Activated CD8-positive, alpha-beta memory T cell treated with anti-CD3 and anti-CD28 coated beads for 48 hours (primary cell): ENCODE measurements around the gene FBXW9.
"Not testable (repeated sequence)": the region's sequence is repeated elsewhere in the genome, so short reads cannot be mapped to it uniquely, and the experiment has no call there.

Experiments used
- DNase-seq, 3 experiments: peaks; one replicate each; pipeline ENCODE4 v3.0.0-alpha.2; 2020; ENCODE audit warnings: low read depth in 2 of 3, low spot score in 2 of 3

Gene FBXW9

DNA sequence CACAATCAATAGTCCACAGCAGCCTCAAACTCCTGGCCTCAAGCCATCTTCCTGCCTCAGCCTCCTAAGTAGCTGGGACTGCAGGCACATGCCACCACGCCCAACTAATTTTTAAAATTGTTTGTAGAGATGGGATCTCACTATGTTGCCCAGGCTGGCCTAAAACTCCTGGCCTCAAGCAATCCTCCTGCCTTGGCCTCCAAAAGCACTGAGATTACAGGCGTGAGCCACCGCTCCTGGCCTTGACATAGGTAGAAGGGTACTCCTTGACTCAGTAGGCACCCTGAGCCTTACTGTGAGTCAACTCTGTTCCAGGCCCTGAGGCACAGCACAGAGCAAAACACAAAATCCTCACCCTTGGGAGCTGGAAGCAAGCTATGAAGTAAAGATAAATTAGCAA is 19.5 kb upstream of the FBXW9 start:
- DNase-seq = no peak

DNA sequence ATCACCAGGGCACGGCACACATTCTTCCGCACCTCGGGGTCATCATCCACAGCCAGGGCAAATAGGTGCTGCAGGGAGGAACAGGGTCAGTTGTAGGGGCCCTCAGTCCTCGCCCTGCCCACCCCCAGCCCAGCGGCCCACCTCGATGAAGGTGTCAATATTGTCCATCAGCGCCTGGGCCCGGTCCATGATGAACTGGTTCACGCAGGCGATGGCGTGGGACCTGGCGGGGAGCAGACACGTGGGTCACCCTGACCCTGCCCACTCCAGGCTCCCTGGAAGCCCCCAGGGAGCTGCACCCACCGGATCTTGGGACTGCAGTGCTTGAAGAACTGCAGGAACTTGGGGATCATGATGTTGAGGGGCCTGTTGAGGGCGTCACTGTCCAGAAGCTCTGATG is 18.7 kb upstream of the FBXW9 start:
- DNase-seq = no peak

DNA sequence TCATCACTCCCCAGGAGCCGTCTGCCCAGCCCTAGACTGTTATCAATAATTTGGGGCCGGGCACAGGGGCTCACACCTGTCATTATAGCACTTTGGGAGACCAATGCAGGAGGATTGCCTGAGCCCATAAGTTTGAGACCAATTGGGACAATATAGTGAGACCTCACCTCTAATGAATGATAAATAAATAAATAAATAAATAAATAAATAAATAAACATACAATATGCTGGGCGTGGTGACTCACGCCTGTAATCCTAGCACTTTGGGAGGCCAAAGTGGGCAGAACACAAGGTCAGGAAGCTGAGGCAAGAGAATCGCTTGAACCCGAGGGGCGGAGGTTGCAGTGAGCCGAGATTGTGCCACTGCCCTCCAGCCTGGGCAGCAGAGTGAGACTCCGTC is 16.9 kb upstream of the FBXW9 start:
- DNase-seq = not testable (repeated sequence)

GRCh38 chr19:12712077-12712476 is 15.6 kb upstream of the FBXW9 start:
- not testable (repeated sequence) for DNase-seq

DNA sequence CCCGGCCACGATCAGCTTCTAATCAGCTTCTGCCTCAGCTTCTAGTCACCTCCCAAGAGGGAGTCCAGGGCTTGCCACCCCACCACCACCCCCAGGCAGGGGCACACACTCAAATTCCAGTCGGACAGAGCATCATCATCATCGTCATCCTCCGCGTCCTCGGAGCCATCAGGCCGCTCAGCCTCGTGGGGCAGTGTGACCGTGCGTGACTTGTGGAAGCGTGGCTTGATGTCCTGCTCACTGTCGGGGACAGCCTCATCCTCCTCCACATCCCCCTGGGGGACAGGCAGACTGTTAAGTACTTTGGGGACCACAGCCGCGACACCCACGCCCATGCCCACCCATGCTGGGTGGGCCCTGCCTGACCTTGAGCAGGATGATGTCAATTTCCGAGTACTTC is 14.8 kb upstream of the FBXW9 start:
- no peak for DNase-seq

DNA sequence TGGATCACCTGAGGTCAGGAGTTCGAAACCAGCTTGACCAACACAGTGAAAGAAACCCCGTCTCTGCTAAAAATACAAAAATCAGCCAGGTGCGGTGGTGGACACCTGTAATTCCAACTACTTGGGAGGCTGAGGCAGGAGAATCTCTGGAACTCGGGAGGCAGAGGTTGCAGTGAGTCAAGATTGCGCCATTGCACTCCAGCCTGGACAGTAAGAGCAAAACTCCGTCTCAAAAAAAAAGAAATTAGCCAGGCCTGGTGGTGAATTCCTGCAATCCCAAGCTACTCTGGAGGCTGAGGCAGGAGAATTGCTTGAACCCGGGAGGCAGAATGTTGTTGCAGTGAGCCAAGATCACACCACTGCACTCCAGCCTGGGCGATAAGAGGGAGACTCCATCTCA is 12.2 kb upstream of the FBXW9 start:
- no peak for DNase-seq

GRCh38 chr19:12706332-12706718 is 9.9 kb upstream of the FBXW9 start:
- no peak for DNase-seq

- no peak for DNase-seq
Observed at GRCh38 chr19:12705654-12706331, 9.4 kb upstream of the FBXW9 start.

DNA sequence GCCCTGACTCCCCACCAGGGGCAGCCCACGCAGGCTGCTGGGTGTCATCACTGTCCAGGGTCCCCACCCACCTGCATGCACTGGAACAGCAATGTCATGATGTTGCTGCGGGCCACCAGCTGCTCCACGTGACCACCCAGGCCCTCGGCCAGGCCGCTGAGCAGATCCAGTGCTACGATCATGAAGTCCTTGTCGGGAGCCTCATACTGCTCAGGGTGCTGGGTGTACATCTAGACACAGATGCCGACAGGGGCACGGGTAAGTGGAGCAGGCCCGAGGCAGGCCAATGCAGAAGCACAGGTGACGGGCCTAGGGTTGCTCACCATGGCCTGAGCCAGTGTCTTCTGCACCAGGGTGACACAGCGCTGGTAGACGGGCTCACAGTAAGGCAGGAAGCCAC is 8.7 kb upstream of the FBXW9 start:
- DNase-seq = no peak

GRCh38 chr19:12703046-12703445 is 6.6 kb upstream of the FBXW9 start:
- peak in 1 of 3 experiments; percentile 27 for DNase-seq

DNA sequence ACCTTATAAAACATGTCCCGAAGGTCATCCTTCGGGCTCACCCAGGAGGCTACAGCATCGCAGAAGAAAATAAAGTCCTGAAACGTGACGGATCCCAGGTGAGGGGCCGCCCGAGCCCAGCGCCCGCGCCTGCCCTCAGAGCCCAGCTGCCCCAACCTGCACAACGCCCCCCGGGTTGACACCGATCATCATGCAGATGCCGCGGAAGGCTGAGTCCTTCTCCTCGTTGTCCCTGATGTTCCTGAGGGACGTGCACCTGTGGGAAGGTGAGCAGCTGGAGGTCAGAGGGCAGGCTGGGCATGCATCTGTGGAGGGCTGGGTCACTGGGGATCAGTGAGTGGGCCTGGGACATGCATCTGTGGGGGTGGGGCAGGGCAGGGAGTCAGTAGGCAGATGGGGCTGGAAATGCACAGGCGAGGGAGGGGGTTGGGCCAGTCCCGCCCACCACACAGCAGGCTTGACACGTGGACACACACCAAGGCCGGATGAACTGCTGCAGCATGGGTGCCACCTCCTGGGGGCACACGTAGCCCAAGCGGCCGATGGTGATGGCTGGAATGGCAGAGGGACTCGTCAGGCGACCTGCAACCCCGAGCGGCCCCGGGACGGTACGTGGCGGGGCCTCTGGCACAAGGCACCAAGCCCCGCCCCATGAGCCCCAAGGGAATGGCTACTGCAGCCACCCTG is 5.3 kb upstream of the FBXW9 start:
- DNase-seq = no peak

DNA sequence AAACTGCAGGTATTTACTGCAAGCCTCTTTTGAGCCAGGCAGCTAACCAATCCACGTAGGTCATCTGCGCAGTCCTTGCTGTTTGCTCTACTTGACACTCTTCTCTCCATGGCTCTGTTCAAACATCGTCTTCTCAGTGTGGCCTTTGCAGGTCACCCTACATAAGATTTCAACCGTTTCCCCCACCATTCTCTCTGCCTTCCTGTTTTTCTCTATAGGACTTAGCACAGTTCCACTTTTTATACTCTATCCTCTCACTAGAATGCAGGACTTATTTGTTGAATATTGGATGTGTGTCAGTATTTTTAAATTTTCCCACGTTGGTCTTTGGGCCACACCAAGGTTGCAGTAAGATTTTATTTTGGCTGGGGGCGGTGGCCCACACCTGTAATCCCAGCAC is 1.7 kb upstream of the FBXW9 start:
- DNase-seq = no peak

GRCh38 chr19:12697425-12697824 is 994 bp upstream of the FBXW9 start:
- not testable (repeated sequence) for DNase-seq

DNA sequence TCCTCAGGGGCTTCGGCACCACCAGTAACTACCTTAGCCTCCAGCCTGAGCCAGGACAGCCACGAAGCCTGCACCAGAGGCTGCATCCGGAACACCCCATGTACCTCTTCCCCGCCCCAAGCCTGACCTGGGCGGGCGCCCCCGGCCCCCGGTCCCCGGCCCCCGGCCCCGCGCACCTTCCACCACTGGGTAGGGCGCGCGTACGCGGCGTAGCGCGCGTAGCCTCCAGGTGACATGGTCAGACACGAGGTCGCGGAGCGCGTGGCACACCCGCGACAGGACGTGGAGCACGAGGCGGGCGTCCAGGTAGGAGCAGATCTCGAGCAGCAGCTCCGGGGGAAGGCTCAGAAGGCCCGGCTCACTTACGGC is 450 bp downstream of the FBXW9 start:
- DNase-seq = peak in 2 of 3 experiments; percentile 11 to 20

- no peak for DNase-seq
Observed at GRCh38 chr19:12695514-12695913, 917 bp downstream of the FBXW9 start.

DNA sequence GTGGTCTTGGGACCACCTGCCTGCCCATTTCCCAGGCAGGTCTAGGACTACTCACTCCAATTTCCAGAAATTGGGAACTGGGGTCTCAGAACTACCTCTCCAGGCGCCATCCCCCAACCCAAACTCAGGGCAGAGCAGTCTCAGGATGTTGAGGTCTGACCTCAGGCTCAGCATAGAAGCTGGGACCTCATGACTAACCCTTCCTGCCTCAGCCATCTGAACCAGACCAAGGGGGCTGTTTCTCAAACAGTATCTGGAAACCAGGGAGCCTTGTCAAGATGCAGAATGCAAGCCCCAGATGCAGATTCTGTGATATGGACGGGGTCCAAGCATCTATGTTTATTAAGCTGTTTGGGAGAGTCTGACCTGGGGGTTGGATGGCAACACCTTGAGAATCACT is 1.3 kb downstream of the FBXW9 start:
- DNase-seq = no peak

GRCh38 chr19:12694641-12695040 is 1.8 kb downstream of the FBXW9 start:
- no peak for DNase-seq

DNA sequence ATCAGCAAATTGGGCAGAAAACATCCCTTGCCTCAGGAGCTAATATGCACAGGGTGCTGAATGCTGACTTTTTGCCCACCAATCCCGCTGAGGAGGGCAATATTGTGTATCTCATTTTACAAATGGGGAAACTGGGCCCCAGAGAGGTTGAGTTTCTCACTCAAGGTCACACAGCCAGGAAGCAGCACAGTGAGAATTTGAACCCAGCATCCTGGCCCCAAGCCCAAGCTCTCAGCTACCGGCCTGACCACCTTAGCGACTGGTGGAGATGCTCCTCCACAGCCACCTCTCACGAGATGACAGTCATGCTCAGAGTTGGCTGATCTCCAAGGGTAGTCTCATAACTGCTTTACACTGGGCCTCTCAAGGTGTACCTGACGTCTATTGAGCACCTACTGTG is 3.5 kb downstream of the FBXW9 start:
- no peak for DNase-seq

GRCh38 chr19:12689581-12690216 is 6.7 kb downstream of the FBXW9 start:
- DNase-seq = no peak

- no peak for DNase-seq
Observed at GRCh38 chr19:12689012-12689411, 7.4 kb downstream of the FBXW9 start.

DNA sequence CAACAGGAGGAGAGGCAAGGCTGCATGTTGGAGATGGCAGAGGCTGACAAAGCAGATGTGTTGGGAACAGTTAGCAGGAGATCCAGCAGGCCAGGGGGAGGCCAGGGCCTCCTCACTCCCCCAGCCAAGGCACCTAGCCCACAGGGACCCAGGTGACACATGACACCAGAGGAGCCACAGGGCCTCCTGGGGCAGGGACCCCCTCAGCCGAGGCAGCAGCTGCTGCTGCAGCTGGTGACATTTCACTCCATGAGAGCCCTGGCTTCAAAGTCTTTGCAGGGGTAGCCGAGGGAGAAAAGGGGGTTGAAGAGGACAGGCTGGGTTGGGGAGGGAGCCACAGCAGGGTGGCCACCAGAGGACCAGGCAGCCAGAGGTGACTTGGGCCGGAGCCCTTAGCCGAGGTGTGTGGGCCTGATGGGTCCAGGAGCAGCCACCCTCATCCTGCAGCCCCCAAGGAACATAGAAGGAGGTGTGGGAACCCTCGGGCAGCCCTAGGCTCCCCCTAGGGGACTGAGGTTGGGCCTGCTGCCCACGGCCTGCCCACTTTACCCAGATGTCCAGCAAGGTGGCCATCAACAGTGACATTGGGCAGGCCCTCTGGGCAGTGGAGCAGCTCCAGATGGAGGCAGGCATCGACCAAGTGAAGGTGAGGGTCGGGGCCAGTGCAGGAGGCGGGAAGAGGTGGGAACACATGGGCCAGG is 8.8 kb downstream of the FBXW9 start, which contains the start of gene GNG14:
TSS of gene GNG14 (plus strand) at position 503 of the 701 bp plus-strand sequence. CDS start at position 554, 51 bp downstream.
- DNase-seq = no peak

DNA sequence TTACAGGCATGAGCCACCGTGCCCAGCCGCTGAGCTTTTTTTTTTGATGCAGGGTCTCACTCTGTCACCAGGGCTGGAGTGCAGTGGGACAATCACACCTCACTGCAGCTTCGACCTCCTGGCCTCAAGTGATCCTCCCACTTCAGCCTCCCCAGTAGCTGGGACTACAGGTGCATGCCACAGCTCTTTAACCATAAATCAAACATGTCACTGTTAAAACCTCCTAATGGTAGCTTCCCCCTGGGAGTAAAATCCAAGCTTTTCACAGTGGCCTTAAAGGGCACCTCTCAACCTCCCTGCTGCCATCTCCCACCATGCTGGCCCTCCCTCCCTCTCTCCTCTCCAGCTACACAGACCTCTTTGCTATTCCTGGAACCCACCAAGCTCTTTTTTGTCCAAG is 10.6 kb downstream of the FBXW9 start:
- no peak for DNase-seq
